Measurements from ENCODE around the gene ILRUN.
"Not testable (repeated sequence)": the region's sequence is repeated elsewhere in the genome, so short reads cannot be mapped to it uniquely, and the experiment has no call there.

Gene ILRUN

GRCh38 chr6:34697904-34698559 is 1.5 kb upstream of the ILRUN start:
- in situ Hi-C loops (cut with MboI; ENCODE audit: low sequenced_read_pairs), result no loop called here

- in situ Hi-C loops (cut with MboI; ENCODE audit: low sequenced_read_pairs), result no loop called here
These were observed 923 bp upstream of the ILRUN start for GRCh38 chr6:34697544-34697836.

DNA sequence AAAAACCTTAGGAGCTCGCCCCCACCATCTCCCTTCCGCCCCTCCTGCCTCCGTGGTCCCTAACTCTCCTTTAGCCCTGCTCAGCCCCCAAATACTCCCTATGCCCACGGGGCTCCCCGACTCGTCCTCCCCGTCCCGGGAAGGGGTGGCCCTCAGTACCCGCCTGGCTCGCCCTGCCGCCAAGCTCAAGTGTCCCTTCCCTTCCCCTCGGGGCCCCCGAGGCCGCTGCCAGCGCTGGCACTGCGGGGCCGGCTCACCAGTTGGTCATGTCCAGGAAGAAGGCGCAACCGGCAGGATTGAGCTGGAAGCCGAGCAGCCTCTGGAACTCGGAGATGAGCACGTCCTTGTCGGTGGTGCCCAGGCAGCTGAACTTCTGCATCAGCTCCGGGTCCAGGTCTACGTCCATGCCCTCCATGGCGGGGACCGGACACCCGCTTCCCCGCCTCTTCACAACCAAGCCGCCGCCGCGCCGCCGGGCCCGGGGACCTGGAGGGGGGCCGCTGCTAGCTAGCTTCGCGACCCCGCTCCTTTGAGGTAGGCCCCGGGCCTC is 303 bp downstream of the ILRUN start:
- in situ Hi-C loops (cut with MboI; ENCODE audit: low sequenced_read_pairs), result no loop called here

DNA sequence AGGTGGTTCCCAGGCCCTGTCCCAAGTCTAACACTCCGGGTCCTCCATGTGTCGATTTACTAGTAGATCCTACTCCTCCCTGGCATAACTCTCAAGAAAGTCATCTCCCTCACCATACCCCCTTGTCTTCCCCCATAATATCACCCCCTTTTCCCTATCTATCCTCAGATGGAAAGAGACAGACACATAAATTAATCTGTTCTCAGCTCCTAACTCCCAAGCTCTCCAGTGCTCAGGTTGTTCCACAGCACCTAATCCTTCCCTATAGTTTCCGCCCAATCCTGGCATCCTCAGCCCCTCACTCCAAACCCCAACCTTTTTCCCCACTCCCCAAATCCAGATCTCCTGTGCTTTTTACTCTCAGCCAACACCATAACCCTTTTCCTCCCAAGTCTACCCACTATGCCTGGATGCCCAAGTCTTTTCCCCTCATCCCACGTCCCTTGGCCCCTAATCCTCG is 808 bp downstream of the ILRUN start:
- in situ Hi-C loops (cut with MboI; ENCODE audit: low sequenced_read_pairs), result no loop called here

- in situ Hi-C loops (cut with MboI; ENCODE audit: low sequenced_read_pairs), result no loop called here
These were observed 4.3 kb downstream of the ILRUN start for GRCh38 chr6:34692280-34692679.

DNA sequence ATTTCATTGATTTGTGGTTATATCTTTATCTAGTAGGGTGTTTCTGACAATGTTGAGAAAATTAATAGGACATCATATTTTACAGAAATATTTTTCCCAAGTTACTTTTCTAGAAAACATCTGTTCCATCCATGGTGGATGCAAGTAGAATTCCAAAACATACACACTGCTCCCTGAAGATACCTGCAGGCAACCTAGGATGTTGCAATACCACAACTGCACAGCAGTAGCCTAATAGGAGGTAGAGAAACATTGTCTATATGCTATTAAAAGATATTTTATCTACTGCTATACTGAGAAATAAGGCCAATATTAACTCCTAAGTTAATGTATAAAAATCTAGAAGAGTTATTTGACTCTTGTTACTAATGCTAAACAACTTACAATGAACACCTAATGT is 6.8 kb downstream of the ILRUN start:
- in situ Hi-C loops (cut with MboI; ENCODE audit: low sequenced_read_pairs), result no loop called here

DNA sequence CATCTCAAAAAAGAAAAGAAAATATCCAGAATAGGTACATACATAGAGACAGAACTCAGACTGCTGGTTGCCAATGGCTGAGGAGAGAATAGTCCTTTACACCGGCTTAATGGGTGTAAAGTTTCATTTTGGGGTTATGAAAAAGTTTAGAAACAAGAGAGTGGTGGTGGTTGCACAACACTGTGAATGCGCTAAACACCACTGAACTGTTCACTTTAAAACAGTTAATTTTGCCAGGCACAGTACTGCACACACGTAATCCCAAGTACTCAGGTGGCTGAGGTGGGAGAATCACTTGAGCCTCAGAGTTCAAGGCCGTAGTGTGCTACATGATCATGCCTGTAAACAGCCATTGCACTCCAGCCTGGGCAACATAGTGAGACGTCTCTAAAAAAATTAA is 7.6 kb downstream of the ILRUN start:
- in situ Hi-C loops (cut with MboI; ENCODE audit: low sequenced_read_pairs), result no loop called here

DNA sequence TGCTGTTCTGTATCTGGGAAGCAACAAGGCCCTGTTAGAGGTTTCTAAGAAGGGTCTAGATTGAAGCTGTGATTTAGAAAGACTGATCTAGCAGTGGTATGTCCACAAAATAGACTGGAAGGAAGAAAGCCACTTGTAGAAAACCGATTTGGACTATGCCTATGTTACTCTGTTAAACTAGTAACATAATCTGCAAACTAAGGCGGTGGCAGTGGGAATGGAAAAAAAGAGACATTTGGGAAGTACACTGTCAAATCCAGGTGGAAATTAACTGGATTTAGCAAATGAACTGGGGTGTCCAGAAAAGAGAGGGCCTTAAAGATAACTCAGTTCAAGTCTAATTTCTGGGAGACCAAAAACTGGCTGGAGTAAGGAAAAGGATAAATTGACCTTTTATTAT is 11.6 kb downstream of the ILRUN start:
- in situ Hi-C loops (cut with MboI; ENCODE audit: low sequenced_read_pairs), result no loop called here

DNA sequence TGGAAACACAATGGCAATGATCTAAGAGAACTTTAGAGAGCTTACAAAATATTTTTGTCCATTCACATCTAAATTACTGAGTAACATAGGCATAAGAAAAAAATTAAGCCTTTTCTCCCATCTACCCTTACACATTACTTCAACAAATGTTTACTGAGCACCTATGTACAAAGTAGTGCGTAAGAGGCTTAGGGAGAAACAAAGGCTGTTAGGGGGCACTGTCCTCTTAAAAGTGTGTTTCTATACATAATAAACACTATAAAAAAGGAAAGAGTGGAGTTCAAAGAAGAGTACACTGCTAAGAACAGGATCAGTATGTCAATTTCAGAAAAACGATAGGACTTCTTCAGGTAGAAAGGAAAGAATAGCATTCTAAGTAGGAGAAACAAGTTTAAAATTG is 12.2 kb downstream of the ILRUN start:
- in situ Hi-C loops (cut with MboI; ENCODE audit: low sequenced_read_pairs), result no loop called here

DNA sequence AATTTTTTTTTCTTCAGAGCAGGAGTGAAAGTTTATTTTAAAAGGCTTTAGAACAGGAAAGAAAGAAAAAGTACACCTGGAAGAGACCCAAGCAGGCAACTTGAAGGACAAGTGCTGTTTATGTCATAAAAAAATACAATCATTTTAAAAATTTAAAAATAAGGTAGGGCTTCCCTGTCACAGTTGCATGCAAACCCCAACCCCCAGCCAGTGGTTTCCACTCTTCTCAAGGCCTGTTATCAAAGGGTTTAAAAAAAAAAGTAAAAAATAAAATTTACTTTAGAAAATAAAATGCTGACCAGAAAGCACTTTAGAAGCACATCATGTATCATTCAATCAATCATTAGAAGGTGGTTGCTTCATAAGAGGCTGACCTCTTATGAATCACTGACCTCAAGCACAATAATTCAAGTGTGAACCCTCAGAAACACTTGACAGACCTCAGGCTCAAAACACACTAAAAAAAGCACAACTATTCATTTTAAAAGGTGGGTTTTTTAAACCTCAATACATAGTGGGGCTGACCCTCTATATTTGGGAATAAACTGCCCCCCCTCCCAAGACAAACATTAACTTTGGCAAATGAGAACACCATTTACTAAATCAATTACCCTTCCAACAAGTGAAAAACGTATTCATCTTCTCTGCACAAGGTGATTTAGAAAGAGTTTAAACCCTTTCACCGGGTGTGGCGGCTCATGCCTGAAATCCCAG is 15.6 kb downstream of the ILRUN start:
- in situ Hi-C loops (cut with MboI; ENCODE audit: low sequenced_read_pairs), result no loop called here

- in situ Hi-C loops (cut with MboI; ENCODE audit: low sequenced_read_pairs), result not testable (repeated sequence)
These were observed 16.3 kb downstream of the ILRUN start for GRCh38 chr6:34680313-34680712.

GRCh38 chr6:34679552-34680253 is 16.9 kb downstream of the ILRUN start:
- in situ Hi-C loops (cut with MboI; ENCODE audit: low sequenced_read_pairs), result no loop called here

DNA sequence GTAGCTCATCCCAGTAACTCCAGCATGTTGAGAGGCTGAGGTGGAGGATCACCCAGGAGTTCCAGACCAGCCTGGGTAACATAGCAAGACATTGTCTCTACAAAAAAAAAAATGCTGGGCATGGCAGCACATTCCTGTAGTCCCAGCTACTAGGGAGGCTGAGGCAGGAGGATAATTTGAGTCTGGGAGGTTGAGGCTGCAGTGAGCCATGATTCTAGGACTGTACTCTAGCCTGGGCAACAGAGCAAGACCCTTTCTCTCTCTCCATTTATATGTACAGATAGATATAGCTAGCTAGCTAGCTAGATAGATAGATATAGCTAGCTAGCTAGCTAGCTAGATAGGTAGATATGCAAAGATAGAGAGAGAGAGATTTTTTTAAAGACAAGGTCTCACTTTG is 20.4 kb downstream of the ILRUN start:
- in situ Hi-C loops (cut with MboI; ENCODE audit: low sequenced_read_pairs), result no loop called here

DNA sequence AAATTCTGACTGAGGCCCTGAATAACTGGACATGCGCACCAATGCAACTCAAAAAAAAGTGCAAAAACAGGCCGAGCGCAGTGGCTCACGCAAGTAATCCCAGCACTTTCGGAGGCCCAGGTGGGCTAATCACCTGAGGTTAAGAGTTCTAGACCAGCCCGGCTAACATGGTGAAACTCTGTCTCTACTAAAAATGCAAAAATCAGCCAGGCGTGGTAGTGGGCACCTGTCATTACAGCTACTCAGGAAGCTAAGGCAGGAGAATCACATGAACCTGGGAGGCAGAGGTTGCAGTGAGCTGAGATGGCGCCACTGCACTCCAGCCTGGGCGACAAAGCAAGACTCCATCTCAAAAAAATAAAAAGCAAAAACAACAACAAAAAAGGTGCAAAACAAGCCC is 21.6 kb downstream of the ILRUN start:
- in situ Hi-C loops (cut with MboI; ENCODE audit: low sequenced_read_pairs), result not testable (repeated sequence)

GRCh38 chr6:34674268-34674639 is 22.3 kb downstream of the ILRUN start:
- in situ Hi-C loops (cut with MboI; ENCODE audit: low sequenced_read_pairs), result no loop called here

GRCh38 chr6:34673064-34673463 is 23.5 kb downstream of the ILRUN start:
- in situ Hi-C loops (cut with MboI; ENCODE audit: low sequenced_read_pairs), result no loop called here

DNA sequence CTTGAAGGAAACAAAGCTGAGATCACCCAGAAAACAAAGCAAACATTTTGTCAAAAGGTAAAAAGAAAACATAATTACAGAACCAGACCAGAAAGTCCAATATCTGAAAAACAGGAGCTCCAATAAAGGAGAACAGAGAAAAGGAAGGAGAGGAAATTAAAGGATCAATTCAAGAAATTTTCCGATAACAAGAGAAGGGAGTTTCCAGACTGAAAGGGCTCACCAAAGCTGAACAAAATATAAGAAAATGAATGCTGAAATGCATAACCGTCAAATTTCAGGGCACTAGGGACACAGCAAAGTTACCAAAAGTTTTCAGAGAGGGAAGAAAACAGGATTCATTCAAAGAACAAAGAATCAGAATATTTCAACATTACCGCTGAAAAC is 23.9 kb downstream of the ILRUN start:
- in situ Hi-C loops (cut with MboI; ENCODE audit: low sequenced_read_pairs), result no loop called here

DNA sequence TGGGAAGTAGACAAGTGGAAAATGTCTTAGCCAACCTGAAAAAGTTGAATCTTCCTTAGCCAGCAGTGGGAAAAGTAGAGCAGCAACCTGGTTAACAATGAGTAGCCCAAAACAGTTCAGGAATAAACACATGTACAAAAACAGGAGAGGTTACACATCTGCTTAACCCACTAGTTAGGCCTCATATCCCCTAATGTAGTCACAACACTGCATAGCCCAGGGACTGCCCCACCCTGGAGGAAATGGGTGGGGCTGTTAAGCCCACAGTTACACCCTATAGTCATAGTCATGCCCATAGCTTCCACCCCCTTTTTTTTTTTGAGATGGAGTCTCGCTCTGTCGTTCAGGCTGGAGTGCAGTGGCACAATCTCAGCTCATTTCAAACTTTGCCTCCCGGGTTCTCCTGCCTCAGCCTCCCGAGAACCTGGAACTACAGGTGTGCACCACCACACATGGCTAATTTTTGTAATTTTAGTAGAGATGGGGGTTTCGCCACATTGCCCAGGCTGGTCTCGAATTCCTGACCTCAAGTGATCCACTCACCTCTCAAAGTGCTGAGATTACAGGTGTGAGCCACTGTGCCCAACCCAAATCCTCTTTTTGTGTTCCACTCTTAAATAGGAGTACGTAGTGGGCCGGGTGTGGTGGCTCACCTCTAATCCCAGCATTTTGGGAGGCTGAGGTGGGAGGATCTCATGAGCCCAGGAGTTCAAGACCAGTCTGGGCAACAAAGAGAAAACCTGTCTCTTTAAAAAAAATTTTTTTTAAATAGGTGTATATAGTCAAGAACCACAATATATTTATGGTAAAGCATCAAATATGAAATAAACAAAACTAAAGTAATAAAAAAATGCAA is 24.5 kb downstream of the ILRUN start:
- in situ Hi-C loops (cut with MboI; ENCODE audit: low sequenced_read_pairs), result no loop called here

DNA sequence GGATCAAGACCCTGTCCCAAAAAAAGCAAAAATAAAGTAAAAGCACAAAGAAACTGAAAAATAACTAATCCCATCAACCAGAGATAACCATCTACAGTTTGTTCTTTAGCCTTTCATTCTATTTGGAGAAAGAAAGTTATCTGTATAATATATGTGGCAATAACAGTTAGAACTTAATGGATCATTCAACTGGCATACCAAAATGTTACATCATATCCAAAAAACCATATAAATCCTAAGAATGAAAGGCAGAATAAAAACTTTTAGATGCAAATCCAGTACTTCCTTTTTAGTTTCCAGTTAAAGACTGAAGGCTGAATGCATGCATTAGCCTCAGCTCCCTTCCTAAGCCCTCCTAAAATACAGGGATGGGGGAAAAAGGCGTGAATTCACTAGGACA is 25.2 kb downstream of the ILRUN start:
- in situ Hi-C loops (cut with MboI; ENCODE audit: low sequenced_read_pairs), result no loop called here

DNA sequence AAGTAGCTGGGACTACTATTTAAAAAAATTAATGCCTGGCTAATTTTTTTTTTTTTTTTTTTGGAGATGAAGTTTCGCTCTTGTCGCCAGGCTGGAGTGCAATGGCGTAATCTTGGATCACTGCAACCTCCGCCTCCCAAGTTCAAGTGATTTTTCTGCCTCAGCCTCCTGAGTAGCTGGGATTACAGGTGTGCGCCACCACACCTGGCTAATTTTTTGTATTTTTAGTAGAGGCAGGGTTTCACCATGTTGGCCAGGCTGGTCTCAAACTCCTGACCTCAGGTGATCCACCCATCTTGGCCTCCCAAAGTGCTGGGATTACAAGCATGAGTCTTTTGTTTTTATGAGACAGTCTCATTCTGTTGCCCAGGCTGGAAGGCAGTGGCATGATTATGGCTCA is 27.8 kb downstream of the ILRUN start:
- in situ Hi-C loops (cut with MboI; ENCODE audit: low sequenced_read_pairs), result not testable (repeated sequence)

Data from hTERT RPE-1 (cell line).